GM18520 (cell line): ENCODE results near the gene CELSR2.

Source experiments
- ATAC-seq: cut with Tn5 transposase; IDR thresholded peaks from one replicate; pipeline ENCODE4 v1.9.1; 2021; ENCODE audit not compliant: unreplicated experiment

The CELSR2 gene

DNA sequence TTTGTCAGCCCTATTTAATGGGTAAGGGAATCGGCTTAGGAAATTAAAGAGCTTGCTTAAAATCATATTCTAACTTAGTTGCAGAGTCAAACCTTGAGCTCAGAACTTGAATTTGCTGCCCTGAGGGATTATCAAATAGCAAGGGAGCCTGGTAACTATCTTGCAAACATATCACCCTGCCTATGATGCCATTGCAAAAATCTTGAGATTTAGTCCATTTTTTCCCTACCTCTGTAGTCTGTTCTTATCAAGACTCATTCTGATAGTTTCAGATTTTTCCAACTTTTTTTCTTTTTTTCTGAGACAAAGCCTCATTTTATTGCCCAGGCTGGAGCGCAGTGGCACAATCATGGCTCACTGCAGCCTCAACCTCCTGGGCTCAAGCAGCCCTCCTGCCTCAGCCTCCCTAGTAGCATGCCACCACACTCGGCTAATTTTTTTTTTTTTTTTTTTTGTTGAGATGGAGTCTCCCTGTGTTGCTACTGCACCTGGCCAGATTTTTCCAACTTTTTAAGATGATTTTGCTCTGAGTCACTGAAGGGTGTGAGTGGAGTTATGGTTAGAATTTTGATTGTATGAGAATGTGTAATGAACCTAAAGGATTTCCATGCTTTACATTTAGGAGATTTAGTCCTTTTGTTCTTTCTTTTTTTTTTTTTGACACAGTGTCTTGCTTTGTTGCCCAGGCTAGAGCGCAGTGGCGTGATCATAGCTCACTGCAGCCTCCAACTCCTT lies 23.5 kb upstream of the CELSR2 start:
- no peak for ATAC-seq

DNA sequence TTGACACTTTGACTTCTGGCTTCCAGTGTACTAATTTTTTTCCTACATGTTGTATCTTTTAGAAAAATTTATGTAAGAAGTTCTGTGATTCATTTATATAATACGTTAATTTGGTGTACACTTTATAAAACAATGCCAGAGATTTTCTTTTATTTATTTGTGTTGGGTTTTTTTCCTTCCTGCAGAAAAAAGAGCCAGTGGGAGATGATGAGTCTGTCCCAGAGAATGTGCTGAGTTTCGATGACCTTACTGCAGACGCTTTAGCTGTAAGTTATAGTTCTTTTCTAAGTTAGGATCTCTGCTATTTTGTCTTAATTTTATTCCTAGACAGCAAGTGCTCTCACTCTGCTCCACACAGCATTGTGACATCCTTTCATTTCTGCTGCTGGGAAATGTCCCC lies 21.2 kb upstream of the CELSR2 start:
- no peak for ATAC-seq

DNA sequence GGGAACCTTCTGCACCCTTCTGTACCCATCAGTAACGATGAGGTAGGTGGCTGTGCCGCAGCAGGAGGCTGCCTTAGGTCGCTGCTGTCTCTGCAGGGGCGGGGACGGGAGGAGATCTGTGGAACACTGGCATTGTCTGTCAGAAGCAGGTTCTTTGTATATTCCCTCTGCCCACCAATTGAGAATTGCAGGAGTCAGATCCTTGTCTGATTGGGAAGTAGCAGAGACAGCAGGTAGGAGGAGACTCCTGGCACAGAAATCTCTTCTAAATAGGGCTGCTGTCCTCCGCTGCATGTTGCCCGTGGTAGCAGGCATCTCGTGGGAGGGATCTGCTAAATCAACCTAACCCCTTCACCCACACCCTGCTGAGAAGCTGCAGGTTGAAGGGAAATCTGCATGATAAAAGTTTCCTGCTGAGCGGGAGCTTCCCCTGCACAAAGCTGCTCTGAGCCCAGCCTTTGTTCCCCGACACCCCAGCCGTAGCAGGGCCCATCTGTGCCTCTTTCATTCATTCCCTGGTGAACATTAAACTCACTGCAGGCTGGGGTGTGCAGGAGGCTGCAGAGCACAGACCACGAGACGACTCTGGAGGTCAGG lies 19.7 kb upstream of the CELSR2 start:
- no peak for ATAC-seq

DNA sequence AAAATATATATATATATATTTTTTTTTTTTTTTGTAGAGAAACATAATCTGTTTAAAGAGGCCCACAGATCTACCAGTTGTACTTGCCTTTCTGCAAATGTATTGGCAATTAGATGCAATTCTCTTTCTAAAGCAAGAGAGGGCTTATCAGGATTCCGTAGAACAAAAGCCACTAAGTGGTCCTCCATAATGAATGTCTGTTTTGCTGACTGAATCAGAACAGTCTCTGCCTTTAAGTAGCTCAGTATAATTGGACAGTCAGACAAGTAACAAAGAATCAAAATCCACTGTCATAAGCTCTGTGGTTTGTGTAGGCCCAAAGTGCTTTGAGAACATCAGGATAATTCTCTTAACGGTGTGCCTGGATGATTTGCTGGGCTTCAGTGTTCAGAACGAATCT lies 18.3 kb upstream of the CELSR2 start:
- no peak for ATAC-seq

DNA sequence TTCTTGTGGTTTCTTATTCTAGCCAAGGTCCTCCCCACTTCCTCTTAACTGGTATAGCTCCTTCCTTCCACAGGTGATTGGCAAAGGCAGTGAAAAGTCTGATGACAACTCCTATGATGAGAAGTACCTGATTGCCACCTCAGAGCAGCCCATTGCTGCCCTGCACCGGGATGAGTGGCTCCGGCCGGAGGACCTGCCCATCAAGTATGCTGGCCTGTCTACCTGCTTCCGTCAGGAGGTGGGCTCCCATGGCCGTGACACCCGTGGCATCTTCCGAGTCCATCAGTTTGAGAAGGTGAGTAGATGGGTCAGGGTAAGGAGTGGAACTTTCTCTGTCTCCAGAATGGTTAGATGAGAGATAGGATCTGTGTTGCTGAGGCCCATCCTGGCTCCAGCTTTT lies 14.2 kb upstream of the CELSR2 start:
- ATAC-seq: no peak

DNA sequence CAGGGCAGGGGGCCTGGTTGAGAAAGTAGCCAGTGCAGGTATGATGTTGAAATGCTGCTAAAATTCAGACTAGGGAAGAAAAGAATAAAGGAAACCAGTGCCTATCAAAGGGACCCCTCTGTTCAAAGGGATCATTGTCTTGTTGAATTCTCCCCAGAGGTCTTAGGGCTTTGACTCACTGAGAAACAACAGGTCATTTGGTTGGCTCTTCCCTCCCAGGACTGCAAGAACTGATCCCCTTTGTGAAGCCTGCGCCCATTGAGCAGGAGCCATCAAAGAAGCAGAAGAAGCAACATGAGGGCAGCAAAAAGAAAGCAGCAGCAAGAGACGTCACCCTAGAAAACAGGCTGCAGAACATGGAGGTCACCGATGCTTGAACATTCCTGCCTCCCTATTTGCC lies 11.8 kb upstream of the CELSR2 start:
- ATAC-seq: no peak

DNA sequence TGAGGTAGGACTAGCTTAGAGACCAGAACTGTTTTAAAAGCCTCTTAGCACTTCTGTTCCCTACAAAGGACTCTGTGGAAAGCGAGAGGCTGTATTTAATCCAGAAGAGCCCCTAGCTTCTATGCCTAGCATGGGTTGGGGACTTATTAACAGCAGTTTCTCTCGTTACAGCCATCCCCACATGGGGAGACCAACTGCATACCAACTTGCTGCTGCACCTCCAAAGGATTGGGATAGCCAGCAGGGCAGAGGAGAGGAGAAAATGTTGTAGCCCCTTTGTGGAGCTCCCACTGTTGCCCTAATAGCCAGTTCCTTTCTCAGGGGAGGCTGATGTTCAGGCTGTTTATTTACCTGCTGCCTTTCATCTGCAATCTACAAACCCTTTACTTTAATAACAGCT lies 11.0 kb upstream of the CELSR2 start:
- ATAC-seq: no peak

DNA sequence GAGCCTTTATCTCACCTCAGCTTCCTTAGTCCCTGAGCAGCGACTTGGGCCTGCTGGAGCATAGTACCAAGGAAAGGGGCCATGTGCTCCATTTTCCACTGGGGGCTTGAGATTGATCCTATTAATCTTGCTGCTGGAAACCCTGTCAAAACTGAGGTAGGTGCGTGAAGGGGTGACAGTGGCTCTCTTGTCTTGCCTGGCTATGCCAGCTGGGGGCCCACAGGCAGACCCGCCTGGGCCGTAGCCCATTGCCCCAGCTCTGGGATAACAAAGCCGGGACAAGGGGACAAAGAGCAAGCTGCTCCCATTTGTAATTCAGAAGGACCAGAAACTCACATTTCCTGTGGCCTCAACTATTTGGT lies 10.3 kb upstream of the CELSR2 start:
- ATAC-seq: no peak

DNA sequence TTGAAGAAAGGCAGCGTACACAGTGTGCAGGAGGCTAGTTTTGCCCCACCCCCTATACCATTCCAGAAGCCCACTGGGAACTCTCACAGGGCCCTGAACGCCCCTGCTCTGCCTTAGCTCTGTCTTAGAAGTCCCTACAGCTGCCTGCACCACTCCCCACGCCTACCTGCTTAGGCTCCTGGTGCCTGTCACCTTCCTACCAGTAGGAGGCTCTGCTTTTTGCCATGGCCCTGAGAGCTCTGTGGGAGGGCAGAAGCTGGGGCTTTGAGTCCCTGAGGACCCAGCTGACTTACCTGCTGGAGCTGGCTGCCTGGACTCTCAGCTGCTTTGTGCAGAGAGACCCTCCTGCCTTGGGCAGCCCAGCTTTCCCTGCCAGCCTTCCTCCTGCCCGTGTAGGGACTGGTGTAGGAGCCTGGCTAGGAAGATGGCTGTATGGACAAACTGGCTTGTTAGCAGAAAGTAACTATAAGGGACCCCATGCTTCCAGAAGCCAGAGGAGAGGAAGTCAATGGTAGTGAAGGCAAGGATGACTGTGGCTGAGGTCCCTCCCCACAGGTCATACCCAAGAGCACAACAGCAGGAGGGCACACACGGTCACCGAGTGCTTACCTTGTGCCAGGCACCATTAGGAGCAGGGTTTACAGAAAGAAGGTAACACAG lies 9.8 kb upstream of the CELSR2 start:
- no peak for ATAC-seq

DNA sequence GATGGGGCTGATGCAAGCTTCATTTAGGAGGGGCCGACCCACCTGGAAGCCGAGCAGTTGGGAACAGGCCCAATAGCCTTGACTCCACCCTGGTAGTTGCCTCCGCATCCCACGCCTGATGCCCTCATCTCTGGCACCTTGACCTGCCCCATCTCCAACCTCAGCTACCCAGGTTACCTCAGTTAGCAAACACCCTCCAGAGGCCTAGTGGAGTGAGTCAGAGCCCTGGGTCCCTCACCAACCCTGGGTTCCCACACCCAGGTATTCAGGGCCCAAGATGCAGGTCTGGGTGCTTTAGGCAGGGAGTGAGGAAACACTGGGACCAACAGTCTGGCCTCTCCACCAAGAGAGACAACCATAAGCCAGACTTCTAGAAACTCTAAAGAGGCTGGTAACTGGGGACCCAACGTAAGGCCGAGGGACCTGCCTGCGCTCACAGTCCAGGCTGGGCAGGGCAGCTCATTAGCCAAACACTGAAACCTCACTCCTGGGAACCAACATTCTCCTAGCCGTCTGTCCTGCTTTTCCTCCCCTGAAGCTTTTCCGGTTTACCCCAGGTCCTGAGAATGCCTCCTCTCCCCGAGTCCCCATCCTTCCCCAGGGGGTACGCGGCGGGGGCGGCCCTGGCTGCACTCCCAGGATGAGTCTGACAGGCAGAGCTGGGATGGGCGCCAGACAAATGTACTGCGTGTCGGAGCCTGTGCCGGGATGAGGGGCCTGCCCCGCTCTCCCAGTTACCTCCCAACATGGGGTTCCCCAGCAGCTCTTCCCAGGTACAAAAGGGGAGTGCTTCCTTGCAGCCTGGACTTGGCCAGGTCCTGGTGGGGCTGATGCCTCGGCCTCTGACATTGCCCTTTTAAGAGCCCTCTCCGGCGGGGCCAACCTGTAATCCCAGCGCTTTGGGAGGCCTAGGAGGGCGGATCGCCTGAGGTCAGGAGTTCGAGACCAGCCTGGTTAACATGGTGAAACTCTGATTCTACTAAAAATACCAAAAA lies 8.9 kb upstream of the CELSR2 start:
- ATAC-seq: no peak

DNA sequence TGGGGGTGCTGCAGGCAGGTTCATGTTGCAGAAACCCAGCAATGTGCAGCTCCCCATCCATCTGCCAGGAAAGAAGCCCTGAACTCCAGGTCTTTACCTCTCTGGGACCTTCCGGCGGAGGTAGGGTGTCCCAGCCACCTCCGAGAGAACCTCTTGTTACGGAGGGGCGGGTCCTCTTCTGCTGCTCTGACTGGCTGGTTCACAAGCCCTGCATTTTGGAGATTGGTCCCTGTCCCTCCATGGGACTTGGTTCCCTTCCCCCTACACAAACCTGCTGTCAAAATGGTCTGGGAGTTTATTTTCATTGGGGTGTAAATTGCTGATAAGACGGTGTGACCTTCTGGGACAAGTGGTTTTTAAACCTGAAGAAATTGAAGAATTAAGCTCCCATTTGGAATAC lies 8.0 kb upstream of the CELSR2 start:
- ATAC-seq: no peak

DNA sequence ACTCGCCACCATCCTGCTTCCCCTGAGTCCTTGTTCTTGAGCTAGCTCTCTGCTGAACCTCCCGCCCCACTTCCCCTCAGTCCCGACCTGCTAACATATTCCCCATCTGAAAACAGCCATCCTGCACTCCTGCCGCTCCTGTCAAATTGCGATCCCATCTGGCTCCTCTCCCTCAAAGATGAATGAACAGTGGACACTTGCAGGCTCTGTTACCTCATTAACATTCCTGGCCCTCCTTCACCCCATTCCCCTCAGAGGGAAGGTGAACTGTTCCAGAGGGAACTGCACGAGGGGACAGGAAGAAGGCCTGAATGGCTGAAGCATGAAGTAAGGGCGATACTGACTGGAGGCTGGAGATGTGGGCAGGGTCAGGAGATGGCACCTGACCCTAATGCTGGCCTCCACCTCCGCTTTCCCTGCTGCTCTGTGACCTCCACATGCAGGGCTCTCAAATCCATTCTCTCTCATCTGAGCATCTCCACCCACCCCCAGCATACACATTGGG lies 7.4 kb upstream of the CELSR2 start:
- no peak for ATAC-seq

DNA sequence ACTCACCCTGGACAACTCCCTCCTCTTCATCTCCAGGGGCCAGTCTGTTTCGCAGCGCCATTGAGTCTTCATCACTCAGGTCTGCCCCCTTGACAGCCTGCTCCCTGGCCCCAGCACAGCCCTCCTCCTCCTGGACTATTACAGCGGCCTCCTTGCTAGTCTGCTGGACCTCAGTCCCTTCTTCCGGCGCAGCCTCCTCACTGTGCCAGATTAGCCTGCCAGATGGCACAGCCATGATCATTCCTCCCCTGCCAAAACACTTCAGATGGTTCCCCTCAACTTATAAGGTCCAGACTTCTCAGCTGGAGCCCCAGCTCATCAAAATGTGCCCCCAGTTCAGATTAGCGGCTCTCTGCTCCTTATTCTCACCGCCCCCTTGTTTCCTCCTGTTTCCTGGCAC lies 7.0 kb upstream of the CELSR2 start:
- ATAC-seq: no peak

DNA sequence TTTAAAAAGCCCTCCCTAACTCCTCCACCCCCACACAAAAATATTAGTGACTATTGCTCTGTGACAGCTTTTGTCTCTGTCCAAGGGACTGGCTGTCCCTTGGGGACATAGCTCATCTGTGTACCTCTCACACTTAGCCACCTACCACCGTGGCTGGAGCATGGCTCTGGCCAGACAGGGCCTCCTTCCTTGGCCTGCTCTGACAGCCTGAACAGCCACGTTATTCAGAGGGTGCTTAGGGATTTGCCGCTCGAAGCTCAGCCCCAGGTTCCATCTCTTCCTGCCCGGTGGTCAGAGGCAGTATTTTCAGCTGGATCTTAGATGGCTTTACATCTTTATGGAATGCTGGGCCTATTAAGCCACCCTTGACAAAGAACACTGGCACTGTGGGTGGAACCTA lies 6.1 kb upstream of the CELSR2 start:
- ATAC-seq: no peak

DNA sequence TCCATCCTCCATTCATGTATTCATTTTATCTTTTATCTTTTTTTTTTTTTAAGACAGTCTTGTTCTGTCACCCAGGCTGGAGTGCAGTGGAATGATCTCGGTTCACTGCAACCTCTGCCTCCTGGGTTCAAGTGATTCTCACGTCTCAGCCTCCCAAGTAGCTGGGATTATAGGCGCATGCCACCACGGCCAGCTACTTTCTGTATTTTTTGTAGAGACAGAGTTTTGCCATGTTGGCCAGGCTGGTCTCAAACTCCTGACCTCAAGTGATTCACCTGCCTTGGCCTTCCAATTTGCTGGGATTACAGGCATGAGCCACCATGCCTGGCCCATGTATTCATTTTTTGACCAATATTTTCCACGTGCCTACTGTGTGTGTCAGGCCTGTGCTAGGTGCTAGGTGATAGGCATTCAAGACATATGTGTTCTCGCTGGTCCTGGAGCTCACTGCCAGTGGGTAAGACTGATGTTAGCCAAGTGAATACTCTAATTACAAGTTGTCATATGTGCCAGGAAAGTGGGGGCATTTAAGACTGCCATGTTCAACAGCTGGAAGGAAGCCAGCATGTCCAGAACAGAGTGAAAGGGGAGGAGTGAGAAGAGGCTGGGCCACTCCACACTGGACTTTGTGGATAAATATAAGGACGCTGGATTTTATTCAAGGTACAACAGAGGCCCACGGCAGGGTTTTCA lies 5.3 kb upstream of the CELSR2 start:
- ATAC-seq: no peak

DNA sequence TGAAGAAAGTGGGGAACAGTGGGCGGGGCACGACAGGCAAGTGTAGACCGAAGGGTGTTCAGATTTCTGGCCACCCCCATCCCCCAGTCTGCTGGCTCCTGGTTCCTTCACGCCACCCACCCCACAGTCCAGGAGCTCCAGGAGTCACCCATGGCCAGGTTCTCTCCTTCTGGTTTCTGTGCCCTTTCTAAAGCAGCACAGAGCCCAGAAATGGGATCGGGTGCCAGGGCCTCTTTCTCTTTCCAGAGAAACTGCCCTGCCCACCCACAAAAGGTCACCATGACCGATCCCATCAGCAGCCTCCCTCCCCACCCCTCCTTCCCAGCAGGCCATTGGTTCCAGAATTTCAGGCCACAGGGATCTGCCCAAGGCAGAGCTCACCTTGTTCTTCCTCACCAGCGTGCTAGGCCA lies 3.2 kb upstream of the CELSR2 start:
- no peak for ATAC-seq

DNA sequence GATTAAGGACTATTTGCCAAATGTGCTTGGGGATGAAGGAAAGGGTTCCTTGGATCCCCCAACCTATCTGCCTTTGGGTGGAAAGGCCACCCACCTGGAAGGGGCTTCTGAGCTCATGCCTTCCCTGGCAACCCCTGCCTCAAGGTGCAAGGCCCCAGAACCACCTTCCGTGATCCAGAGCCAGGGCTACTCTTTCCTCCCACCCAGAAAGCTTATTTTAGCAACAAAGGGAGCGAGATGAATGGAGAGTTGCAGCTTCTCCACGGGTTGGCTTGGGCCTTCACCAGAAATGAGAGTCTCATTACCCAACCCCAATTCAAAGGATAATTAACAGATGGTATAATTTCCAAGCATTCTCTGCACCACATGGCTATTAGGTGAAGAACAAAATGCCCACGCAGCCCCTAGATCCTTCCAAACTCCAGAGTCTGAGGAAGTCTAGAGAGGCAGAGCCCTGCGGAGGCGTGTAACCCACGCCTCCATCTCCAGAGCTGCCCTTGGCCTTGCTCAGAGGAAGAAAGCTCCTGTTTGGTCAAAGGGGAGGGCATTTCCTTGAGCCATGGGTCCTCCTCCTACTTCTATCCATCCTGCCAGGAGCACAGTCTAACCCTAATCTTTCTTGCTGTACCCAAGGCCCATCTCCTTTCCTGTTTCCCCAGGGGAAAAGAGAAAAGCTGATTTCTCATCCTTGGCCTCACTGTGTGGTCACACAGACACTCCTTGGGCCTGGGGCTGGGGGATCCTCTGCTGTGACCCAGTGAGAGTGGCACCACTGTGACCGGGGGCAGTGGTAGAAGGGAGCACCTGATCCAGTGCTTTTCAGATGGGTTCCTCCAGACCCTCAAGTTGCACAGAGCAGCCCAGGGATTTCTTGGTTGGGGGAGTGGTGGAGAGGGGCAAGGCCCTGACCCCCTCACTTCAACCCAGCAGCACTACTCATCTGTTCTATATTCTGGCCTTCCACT lies 1.7 kb upstream of the CELSR2 start:
- ATAC-seq: no peak

DNA sequence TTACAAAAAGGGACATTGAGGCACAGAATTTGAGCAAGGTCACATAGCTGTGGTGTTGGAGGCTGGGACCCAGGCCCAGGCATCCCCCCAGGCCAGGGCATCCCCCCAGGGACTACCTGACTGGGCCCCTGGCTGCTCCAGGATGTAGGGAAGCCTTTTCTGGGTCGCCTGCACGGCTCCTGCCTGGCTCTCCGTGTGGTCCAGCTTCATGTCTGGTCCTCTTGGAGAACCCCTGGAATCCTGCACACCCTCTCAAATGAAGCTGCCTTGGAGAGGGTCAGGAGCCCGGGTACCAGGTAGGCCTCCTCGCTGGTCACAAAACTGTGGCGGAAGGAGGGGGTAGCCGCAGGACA lies 919 bp upstream of the CELSR2 start:
- ATAC-seq: no peak

DNA sequence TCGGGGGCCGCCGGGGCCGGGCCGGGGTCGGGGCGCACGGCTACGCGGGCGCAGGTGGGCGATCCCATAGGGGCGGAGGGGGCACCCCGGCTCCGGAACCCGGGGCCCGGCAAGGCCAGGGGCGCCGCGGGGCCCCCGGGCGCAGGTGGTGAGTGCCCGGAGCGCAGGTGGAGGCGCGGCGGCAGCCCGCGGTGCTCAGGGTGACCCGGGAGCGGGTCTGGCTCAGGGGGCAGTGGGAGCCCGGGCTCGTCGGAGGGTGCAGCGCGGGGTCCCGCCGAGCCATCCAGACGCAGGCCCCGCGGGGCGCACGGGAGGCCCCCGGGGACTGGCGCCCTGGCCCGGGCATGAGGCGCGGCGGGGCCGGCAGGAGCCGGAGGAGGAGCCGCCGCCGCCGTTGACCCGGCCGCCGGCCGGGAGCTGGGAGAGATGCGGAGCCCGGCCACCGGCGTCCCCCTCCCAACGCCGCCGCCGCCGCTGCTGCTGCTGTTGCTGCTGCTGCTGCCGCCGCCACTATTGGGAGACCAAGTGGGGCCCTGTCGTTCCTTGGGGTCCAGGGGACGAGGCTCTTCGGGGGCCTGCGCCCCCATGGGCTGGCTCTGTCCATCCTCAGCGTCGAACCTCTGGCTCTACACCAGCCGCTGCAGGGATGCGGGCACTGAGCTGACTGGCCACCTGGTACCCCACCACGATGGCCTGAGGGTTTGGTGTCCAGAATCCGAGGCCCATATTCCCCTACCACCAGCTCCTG lies 489 bp downstream of the CELSR2 start:
- ATAC-seq: peak; percentile 23
